Measurements from ENCODE around the gene SCUBE2.

- TF ChIP-seq POLR2AphosphoS5 (IDR thresholded peaks at IDR 0.05) (no peak), CTCF (IDR thresholded peaks at IDR 0.05) (no peak)
Observed at GRCh38 chr11:9126636-9127035, 35.2 kb upstream of the SCUBE2 start.
